ENCODE measurements around the gene ZC3H10. TPM values are rescaled to one million over a fixed set of nuclear protein-coding genes. Genes with fewer than 3 reads are reported as not detected.

Gene ZC3H10
- total and polyA plus RNA-seq, 2 of the 13 experiments (the other 11 are each of a cell fraction or from before 2014, with no cell fraction given) = 0.70 to 2.3 TPM

- TF ChIP-seq, protein P1, sequence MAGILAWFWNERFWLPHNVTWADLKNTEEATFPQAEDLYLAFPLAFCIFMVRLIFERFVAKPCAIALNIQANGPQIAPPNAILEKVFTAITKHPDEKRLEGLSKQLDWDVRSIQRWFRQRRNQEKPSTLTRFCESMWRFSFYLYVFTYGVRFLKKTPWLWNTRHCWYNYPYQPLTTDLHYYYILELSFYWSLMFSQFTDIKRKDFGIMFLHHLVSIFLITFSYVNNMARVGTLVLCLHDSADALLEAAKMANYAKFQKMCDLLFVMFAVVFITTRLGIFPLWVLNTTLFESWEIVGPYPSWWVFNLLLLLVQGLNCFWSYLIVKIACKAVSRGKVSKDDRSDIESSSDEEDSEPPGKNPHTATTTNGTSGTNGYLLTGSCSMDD (CRISPR knock-in tag; IDR thresholded peaks at IDR 0.05) = no peak
- TF ChIP-seq, protein P2, sequence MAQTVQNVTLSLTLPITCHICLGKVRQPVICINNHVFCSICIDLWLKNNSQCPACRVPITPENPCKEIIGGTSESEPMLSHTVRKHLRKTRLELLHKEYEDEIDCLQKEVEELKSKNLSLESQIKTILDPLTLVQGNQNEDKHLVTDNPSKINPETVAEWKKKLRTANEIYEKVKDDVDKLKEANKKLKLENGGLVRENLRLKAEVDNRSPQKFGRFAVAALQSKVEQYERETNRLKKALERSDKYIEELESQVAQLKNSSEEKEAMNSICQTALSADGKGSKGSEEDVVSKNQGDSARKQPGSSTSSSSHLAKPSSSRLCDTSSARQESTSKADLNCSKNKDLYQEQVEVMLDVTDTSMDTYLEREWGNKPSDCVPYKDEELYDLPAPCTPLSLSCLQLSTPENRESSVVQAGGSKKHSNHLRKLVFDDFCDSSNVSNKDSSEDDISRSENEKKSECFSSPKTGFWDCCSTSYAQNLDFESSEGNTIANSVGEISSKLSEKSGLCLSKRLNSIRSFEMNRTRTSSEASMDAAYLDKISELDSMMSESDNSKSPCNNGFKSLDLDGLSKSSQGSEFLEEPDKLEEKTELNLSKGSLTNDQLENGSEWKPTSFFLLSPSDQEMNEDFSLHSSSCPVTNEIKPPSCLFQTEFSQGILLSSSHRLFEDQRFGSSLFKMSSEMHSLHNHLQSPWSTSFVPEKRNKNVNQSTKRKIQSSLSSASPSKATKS (CRISPR knock-in tag; IDR thresholded peaks at IDR 0.05) = no peak
- TF ChIP-seq, protein P3, sequence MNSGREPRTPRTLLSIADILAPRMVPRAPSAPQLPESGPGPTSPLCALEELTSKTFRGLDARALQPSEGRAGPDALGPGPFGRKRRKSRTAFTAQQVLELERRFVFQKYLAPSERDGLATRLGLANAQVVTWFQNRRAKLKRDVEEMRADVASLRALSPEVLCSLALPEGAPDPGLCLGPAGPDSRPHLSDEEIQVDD (CRISPR knock-in tag; IDR thresholded peaks at IDR 0.05; ENCODE audit: borderline replicate concordance) = no peak
- TF ChIP-seq ZNF180 (CRISPR knock-in tag; IDR thresholded peaks at IDR 0.05; ENCODE audit: borderline replicate concordance, low read depth) (no peak), GTF3A (CRISPR knock-in tag; conservative IDR thresholded peaks at IDR 0.05) (no peak), ESRRA (CRISPR knock-in tag; IDR thresholded peaks at IDR 0.05; ENCODE audit: low read depth) (no peak), RXRB (CRISPR knock-in tag; IDR thresholded peaks at IDR 0.05; ENCODE audit: borderline replicate concordance) (peak; percentile 82), BHLHE40 (IDR thresholded peaks at IDR 0.05; ENCODE audit: low read length) (peak; percentile 35; the same call in 1 of the 2 replicates), XRCC5 (optimal IDR thresholded peaks at IDR 0.05; ENCODE audit: low read length) (peak; percentile 39), MXD4 (CRISPR knock-in tag; IDR thresholded peaks at IDR 0.05) (peak; percentile 78; the same call in 1 of the 2 replicates), MZF1 (CRISPR knock-in tag; IDR thresholded peaks at IDR 0.05; ENCODE audit: borderline replicate concordance) (no peak), NKX3-1 (CRISPR knock-in tag; IDR thresholded peaks at IDR 0.05) (no peak)
- TF ChIP-seq, protein P4, sequence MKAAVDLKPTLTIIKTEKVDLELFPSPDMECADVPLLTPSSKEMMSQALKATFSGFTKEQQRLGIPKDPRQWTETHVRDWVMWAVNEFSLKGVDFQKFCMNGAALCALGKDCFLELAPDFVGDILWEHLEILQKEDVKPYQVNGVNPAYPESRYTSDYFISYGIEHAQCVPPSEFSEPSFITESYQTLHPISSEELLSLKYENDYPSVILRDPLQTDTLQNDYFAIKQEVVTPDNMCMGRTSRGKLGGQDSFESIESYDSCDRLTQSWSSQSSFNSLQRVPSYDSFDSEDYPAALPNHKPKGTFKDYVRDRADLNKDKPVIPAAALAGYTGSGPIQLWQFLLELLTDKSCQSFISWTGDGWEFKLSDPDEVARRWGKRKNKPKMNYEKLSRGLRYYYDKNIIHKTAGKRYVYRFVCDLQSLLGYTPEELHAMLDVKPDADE (CRISPR knock-in tag; IDR thresholded peaks at IDR 0.05) = no peak
- TF ChIP-seq, protein P5, sequence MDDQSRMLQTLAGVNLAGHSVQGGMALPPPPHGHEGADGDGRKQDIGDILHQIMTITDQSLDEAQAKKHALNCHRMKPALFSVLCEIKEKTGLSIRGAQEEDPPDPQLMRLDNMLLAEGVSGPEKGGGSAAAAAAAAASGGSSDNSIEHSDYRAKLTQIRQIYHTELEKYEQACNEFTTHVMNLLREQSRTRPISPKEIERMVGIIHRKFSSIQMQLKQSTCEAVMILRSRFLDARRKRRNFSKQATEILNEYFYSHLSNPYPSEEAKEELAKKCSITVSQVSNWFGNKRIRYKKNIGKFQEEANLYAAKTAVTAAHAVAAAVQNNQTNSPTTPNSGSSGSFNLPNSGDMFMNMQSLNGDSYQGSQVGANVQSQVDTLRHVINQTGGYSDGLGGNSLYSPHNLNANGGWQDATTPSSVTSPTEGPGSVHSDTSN (CRISPR knock-in tag; IDR thresholded peaks at IDR 0.05; ENCODE audit: borderline replicate concordance) = no peak
- TF ChIP-seq, protein P6, sequence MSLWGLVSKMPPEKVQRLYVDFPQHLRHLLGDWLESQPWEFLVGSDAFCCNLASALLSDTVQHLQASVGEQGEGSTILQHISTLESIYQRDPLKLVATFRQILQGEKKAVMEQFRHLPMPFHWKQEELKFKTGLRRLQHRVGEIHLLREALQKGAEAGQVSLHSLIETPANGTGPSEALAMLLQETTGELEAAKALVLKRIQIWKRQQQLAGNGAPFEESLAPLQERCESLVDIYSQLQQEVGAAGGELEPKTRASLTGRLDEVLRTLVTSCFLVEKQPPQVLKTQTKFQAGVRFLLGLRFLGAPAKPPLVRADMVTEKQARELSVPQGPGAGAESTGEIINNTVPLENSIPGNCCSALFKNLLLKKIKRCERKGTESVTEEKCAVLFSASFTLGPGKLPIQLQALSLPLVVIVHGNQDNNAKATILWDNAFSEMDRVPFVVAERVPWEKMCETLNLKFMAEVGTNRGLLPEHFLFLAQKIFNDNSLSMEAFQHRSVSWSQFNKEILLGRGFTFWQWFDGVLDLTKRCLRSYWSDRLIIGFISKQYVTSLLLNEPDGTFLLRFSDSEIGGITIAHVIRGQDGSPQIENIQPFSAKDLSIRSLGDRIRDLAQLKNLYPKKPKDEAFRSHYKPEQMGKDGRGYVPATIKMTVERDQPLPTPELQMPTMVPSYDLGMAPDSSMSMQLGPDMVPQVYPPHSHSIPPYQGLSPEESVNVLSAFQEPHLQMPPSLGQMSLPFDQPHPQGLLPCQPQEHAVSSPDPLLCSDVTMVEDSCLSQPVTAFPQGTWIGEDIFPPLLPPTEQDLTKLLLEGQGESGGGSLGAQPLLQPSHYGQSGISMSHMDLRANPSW (CRISPR knock-in tag; IDR thresholded peaks at IDR 0.05; ENCODE audit: borderline replicate concordance) = no peak
Observed at GRCh38 chr12:56119361-56119796, 1.3 kb downstream of the ZC3H10 start (continued).

Data from HepG2 (cell line).